ENCODE results near the gene CACNA1I.

- TF ChIP-seq CTCF (IDR thresholded peaks at IDR 0.05) (no peak), FOXK1 (CRISPR knock-in tag; IDR thresholded peaks at IDR 0.05) (peak; percentile 15; the same call in 1 of the 2 replicates), TCF7 (CRISPR knock-in tag; IDR thresholded peaks at IDR 0.05; ENCODE audit: low read depth) (no peak), NFYB (CRISPR knock-in tag; conservative IDR thresholded peaks at IDR 0.05; ENCODE audit: low read depth) (no peak), ZBTB43 (CRISPR knock-in tag; IDR thresholded peaks at IDR 0.05) (no peak), ZNF232 (CRISPR knock-in tag; IDR thresholded peaks at IDR 0.05) (no peak), MAX (CRISPR knock-in tag; IDR thresholded peaks at IDR 0.05) (no peak), ZNF425 (CRISPR knock-in tag; conservative IDR thresholded peaks at IDR 0.05) (no peak)
Observed at GRCh38 chr22:39524753-39525657, 45.5 kb upstream of the CACNA1I start.
